Activated naive CD4-positive, alpha-beta T cell treated with anti-CD3 and anti-CD28 coated beads, Interleukin-2, amount 50 U/mL, for 16 hours (primary cell): ENCODE results near the gene PCP2.

Source experiments
- DNase-seq: peaks from one replicate; pipeline ENCODE4 v3.0.0-alpha.2; 2020

Gene PCP2

DNA sequence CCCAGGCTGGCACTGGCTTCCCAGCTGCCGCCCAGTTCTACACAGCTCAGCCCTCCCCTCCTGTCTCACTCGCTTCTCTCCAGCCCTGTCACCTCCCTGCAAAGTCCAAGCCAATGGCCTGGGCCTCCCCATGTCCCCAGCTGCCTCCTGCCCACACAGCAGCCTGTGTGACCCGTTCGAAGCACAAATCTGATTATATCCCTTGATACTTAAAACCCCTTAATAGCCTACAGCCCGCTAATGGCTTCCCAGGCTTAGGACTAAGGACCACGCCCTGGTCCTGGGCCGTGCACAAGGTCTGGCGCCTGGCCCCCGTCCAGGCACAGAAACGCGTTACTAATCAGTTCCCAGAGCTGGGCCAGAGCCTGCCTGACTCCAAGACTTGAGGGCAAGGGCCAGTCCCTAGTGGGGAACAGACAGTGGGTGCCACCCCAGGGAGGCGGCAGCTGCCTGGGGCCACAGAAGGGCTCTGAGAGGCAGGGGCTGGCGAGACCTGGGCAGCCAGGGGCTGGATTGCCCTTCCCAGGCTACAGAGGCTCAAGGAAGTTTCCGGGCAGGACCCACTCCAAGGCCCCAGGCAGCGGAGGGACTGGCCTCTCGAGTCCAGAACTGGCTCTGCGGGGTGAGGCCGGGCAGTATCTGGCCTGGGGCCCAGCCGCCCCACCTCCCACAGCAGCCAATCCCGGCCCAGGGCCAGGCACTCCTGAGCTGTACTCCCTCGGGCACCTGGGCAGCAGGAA lies 14.6 kb downstream of the PCP2 start:
- DNase-seq, result no peak

DNA sequence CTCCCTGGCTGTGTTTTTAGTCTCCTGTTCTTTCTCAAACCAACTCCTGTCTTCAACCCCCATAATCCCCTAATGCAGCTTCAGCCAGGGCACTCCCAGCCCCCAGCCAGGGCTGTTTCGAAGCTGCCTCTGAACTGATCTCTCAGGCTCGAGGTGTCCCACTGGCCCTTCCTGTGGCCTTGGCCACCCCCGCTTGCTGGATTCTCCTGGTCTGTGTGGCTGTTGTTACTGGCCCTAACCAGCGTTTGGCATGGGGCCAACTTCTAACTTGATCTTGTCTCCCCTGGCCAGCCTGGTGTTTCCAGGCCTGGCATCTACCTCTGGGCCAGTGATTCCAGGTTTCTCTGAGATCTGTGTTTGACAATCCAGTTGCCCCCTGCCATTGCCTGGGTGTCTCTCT lies 15.2 kb downstream of the PCP2 start:
- no peak for DNase-seq

DNA sequence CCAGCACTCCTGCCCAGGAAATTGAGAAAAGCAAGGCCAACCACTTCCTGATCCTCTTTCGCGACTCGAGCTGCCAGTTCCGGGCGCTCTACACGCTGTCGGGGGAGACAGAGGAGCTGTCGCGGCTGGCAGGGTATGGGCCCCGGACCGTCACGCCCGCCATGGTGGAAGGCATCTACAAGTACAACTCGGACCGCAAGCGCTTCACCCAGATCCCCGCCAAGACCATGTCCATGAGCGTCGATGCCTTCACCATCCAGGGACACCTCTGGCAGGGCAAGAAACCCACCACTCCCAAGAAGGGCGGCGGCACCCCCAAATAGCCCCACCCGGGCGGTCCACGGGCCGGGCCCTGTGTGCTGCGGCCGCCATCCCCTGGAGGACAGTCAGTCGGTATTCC lies 15.8 kb downstream of the PCP2 start:
- DNase-seq, result no peak

DNA sequence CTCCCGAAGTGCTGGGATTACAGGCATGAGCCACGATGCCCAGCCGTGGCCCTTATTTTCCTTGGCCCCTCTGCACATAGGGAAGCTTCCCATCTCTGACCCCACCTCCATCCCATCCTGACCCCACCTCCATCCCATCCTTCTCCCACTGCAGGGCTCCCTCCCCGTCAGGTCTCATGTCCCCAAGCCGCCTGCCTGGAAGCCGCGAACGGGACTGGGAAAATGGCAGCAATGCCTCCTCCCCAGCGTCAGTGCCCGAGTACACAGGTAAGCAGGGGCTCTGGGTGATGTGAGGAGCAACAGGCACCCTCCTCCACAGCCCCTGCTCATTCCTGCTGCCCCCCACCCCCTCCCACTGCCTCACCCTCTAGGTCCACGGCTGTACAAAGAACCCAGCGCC lies 16.3 kb downstream of the PCP2 start:
- DNase-seq, result no peak

DNA sequence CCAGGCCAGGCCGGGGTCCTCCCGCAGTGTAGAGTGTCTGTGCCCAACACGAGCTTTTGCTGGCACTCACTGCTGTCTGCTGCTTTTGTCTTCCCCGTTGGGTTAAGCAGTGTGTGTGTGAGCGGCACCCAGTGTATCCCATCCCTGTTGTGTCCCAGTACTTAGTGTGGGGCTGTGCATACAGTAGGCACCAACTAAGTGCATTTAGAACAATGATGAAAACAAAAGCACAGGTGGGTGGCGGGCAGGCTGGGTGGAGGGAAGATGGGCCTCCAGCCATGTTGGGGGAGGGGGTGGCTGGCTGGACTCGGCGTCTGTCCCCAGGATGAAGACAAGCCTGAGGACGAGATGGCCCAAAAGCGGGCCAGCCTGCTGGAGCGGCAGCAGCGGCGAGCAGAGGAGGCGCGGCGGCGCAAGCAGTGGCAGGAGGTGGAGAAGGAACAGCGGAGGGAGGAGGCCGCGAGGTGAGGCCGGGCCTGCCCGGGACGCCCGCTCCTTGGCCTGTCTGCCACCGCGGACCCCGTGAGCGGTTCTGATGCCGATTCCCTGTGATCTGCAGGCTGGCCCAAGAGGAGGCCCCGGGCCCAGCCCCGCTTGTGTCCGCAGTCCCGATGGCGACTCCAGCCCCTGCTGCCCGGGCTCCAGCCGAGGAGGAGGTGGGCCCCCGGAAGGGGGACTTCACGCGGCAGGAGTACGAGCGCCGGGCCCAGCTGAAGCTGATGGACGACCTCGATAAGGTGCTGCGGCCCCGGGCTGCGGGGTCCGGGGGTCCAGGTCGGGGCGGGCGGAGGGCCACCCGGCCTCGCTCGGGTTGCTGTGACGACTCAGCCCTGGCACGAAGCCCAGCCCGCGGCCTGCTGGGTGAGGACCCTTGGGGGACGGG lies 18.4 kb downstream of the PCP2 start:
- no peak for DNase-seq

DNA sequence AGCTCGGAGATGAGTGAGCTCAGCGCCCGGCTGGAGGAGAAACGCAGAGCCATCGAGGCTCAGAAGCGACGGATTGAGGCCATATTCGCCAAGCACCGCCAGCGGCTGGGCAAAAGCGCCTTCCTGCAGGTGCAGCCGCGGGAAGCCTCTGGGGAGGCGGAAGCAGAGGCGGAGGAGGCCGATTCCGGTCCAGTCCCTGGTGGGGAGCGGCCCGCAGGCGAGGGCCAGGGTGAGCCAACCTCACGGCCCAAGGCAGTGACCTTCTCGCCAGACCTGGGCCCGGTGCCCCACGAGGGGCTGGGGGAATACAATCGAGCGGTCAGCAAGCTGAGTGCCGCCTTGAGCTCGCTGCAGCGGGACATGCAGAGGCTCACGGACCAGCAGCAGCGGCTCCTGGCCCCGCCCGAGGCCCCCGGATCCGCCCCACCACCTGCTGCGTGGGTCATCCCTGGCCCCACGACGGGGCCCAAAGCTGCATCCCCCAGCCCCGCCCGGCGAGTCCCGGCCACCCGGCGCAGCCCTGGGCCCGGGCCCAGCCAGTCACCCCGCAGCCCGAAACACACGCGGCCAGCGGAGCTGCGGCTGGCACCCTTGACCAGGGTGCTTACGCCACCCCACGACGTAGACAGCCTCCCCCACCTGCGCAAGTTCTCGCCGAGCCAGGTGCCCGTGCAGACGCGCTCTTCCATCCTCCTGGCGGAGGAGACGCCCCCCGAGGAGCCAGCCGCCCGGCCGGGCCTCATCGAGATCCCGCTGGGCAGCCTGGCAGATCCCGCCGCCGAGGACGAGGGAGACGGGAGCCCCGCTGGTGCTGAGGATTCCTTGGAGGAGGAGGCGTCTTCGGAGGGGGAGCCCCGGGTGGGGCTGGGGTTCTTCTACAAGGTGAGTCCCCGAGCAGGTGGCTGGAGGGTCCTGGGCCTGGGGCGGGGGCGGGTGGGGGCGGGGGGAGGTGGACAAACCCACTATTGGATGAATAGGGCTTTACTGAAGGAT lies 20.9 kb downstream of the PCP2 start:
- DNase-seq, result no peak

DNA sequence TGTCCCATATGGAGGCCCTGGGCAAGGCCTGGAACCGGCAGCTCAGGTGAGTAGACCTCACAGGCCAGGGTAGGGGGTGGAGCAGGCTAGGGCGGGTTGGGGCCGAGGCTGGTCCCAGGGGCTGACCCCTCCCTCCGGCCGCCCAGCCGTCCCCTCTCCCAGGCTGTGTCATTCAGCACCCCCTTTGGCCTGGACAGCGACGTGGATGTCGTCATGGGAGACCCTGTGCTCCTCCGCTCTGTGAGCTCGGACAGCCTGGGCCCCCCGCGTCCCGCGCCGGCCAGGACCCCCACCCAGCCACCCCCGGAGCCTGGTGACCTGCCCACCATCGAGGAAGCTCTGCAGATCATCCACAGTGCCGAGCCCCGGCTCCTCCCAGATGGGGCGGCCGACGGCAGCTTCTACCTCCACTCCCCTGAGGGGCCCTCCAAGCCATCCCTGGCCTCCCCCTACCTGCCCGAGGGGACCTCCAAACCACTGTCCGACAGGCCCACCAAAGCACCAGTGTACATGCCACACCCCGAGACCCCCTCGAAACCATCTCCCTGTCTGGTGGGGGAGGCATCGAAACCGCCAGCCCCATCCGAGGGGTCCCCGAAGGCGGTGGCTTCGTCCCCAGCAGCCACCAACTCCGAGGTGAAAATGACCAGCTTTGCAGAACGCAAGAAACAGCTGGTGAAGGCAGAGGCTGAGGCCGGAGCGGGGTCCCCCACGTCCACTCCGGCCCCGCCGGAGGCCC lies 21.8 kb downstream of the PCP2 start:
- no peak for DNase-seq

DNA sequence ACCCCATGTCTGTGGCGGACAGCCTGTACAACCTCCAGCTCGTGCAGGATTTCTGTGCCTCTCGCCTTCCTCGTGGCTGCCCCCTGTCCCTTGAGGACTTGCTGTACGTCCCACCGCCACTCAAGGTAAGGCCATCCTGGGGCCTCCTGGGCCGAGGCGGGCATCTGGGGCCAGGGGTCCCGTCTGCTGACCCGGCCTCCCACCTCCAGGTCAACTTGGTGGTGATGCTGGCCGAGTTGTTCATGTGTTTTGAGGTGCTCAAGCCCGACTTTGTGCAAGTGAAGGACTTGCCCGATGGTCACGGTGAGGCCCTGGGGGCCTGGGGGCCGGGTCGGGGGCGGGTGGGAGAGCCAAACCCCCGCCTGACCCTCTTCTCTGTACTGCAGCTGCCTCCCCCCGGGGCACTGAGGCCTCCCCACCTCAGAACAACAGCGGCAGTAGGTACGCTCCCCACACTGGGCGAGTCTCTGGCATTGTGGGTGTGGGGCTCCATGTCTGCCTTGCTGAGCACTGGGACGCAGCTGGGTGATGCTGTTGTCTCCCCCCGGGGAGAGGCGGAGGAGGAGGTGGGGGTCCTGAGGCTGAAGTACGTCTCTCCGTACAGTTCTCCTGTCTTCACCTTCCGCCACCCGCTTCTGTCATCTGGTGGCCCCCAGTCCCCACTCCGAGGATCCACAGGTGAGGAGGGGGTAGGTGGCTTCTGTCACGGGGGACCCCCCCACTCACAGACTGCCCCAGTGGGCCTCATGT lies 22.9 kb downstream of the PCP2 start:
- DNase-seq, result no peak

DNA sequence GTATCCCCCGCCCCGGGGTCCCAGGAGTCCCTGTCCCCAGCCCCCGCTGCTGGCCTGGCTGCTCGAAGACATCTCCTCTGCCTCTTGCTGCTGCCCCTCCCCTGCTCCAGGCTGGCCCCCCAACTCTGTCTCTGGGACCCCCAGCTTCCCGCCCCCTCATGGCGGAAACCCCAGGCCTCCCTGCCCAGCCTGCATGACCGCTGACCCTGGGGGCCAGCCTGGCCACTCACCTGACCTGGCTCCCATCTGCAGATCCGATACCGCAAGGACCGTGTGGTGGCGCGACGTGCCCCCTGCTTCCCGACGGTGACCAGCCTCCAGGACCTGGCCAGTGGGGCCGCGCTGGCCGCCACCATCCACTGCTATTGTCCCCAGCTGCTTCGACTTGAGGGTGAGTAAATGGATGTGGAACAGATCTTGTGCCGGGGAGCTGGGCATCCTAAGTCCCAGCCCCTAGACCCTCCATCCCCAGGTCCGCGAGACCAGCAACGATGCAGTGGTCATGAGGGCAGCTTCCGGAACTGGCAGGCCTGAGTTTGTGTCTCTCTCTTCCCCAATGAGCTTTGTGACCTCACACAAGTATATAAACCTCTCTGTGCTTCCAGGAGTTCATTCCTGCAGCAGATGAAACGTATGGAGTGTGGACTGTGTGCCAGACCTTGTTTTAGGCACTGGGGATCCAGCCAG lies 25.5 kb downstream of the PCP2 start:
- DNase-seq, result no peak

DNA sequence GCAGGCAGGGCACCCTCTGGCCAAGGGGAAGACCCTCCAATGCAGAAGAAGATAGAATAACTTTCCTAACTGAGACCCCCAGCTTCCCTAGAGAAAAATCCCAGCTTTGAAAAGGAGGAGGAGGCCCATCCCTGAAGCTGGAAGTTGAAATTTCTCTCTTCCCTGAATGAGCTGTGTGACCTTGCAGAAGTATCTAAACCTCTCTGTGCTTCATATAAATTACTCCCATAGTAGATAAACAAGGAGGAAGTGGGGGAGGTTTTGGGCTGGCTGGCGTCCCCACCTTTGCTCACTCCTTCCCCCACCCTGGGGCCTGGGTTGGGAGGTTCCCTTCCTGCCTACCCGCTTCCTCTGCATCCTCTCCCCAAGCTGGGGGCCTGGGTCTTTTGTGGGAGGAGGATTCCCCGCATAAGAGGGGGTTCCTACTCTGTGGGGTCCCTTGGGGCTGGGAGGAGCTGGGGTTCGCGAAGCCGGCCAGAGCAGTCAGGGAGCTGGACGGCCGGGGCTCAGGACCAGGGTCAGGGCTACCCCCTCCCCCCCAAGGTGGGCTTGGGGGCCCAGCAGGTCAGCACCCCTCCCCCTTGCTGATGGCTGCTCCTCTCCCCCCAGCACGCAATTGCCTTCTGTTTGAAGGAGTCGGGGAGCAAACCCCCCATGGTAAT lies 26.2 kb downstream of the PCP2 start:
- no peak for DNase-seq

DNA sequence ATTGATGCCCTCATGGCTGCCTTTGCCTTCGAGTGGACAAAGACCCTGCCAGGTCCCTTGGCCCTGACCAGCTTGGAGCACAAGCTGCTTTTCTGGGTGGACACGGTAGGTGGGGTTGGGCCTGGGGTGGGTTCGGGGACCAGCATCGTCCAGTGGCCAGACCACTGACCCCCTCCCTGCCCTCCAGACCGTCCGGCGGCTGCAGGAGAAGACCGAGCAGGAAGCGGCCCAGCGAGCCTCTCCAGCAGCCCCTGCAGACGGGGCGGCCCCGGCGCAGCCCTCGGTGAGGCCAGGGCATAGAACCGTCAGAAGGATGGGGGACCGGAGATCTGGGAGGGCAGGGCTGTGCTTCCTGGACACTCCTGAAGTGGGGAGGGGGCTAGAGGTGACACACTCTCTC lies 27.2 kb downstream of the PCP2 start:
- DNase-seq, result no peak

DNA sequence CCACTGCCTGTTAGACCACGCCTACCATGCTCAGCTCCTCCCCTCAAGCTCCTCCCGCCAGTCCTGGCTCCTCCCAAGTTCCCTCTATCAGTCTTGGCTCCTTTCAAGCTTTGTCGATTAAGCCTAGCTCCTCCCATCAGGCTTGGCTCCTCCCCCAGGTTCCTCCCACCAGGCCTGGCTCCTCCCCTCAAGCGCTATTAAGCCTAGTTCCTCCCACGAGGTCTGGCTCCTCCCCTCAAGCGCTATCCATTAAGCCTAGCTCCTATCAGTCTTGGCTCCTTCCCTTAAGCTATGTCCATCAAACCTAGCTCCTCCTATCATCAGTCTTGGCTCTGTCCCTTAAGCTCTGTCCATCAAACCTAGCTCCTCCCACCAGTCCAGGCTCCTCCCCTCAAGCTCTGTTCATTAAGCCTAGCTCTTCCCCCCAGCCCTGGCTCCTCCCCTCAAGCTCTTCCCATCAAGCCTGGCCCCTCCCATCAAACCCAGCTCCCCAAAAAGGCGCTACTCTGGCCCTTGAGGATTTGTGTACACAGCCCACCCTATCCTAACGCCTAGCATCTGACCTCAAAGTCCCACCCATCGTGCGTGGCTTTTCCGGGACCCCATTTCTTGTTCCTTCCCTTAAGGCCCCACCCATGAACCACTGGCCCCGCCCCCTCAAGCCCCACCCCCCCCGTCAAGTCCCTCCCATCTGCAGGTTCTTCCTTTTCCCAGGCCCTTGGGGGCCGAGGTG lies 27.9 kb downstream of the PCP2 start:
- no peak for DNase-seq

DNA sequence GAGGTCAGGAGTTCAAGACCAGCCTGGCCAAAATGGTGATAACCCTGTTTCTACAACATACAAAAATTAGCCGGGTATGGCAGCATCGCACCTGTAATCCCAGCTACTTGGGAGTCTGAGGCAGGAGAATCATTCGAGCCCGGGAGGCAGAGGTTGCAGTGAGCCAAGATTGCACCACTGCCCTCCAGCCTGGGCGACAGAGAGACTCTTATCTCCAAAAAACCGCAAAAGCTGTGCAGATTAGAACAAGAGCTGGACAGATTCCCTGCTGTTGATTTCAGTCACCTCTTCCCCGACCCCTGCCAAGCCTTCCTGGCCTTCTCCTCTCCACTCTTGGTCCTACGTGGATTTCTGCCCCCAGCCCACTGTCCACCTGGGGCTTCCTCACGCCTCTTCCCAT lies 29.6 kb downstream of the PCP2 start:
- no peak for DNase-seq

DNA sequence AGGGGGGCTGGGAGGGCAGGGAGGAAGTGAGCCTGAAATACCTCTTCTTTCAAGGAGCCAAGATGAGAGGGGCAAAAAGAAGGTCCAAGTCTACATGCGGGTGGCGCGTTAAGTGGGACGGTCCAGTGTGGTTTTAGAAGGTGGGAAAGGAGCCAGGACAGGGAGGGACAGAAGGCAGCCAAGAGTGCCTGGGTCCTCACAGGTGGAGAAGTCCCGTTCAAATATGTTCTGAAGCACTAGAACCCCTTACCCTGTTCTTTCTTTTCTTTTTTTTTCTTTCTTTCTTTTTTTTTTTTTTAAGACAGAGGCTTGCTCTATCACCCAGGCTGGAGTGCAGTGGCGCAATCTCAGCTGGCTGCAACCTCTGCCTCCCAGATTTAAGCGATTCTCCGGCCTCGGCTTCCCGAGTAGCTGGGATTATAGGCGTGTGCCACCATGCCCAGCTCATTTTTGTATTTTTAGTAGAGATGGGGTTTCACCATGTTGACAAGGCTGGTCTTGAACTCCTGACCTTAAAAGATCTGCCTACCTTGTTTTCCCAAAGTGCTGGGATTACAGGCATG lies 30.5 kb downstream of the PCP2 start:
- no peak for DNase-seq

DNA sequence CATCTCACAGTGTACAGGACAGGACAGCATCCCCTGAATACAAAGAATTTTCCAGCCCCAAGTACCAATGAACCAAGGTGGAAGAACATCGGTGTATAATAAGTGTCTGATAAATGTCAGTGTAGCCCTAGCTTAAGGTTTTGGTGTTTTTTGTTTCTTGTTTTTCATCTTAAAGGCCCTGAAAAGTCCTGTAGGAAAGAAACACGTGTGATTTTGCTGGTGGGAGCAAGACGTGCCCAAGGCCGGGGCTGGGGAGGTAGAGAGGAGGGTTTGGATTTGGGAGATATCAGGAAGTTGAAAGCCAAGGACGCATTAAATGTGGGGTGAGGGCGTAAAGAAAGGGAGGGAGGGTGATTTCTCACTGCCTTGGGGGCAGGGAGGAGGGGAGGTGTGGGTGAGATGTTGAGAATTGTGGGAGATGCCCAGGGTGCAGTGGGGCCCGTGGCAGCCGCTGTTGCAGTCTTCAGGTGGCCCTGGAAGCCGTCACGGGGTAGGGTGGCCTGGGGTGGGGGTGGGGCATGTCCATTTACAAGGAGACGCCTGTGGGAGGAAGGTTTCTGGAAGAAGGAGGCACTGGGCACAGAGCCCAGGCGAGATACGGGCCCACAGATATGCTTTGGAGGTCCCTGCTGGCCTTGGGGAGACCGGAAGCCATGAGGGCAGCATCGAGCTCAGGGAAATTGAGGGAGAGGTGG lies 31.1 kb downstream of the PCP2 start:
- DNase-seq, result no peak

DNA sequence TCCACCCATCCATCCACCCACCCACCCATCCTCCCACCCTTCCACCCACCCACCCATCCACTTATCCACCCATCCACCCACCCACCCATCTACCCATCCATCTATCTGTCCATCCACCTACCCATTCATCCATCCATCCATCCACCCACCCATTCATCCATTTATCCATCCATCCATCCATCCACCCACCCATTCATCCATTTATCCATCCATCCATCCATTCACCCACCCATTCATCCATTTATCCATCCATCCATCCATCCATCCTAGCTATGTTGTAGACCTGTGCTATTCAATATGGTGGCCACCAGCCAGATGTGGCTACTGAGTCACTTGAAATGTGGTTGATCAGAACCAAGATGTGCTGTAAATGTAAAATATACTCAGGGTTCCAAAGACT lies 32.8 kb downstream of the PCP2 start:
- DNase-seq, result no peak

DNA sequence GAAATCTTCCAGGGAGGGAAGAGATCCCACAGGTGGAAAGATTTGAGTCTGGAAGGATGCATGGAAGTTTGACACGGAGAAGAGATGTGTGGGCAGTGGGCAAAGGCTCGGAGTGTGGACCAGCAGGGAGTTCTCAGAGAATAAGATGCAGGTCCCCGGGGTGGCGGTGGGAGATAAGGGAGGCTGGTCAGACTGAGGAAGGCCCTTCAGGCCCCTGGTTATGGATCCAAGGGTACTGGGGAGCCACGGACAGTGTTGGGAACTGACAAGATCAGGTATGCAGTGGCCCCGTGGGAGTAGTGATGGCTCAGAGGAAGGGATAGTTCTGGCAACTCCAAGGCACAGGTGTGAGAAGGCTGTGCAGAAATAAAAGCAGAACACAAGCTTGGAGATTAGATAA lies 35.3 kb downstream of the PCP2 start:
- DNase-seq, result no peak

DNA sequence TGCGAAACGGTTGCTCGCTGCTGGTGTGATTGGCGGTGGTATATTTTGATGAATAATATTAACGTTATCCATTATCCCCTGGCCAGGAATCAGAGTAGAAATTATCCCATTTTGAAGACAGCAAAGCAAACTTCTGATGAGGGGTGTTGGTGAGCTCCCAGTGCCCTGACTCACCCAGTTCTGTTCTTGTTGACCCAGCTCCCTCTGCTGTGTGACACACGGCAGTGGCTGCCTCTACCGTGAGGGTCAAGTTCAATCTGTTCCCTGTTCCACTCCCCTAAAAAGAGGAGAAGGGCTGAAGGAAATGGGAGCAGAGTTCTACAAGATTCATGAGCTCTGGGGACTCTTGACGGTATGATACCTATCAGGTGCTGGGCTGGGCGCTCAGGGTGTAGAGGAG lies 35.8 kb downstream of the PCP2 start:
- DNase-seq, result no peak
